Heart left ventricle (tissue), 16 donors: Measurements from ENCODE around the gene MINDY3. TPM values are rescaled to one million over a fixed set of nuclear protein-coding genes. Genes with fewer than 3 reads are reported as not detected.

Source experiments
- ATAC-seq, 4 donors: fragments of 200-7000 bp; cut with Tn5 transposase; one replicate each; pipeline ENCODE4 v1.9.1; 2020 to 2022; ENCODE audit warnings: moderate library complexity in 4 of 4, mild to moderate bottlenecking in 3 of 4, moderate number of reproducible peaks in 1 of 4
- DNase-seq, 5 donors: peaks; one replicate each; pipeline ENCODE4 v3.0.0-alpha.2; 2020
- H3K27ac ChIP-seq, 12 donors: fragments of 200-600 bp; sonication (generic) in 4 of 12; one replicate each; pipeline versions ENCODE4 v1.5.0 to v1.8.0; 2016 to 2022; ENCODE audit warnings: mild to moderate bottlenecking in 2 of 12
- H3K27me3 ChIP-seq, 9 donors: fragments of 200-600 bp; sonication (generic) in 2 of 9; one replicate each; pipeline versions ENCODE4 v1.5.1 to v1.8.0; 2016 to 2022; ENCODE audit warnings: mild to moderate bottlenecking in 3 of 9
- H3K36me3 ChIP-seq, 9 donors: fragments of 200-600 bp; sonication (generic) in 2 of 9; one replicate each; pipeline versions ENCODE4 v1.5.0 to v1.8.0; 2018 to 2022; ENCODE audit warnings: mild to moderate bottlenecking in 2 of 9
- H3K4me1 ChIP-seq, 12 donors: fragments of 200-600 bp; sonication (generic) in 4 of 12; one replicate each; pipeline versions ENCODE4 v1.5.0 to v1.8.0; 2016 to 2022; ENCODE audit warnings: mild to moderate bottlenecking in 3 of 12
- H3K4me3 ChIP-seq, 12 donors: fragments of 200-600 bp; sonication (generic) in 4 of 12; one replicate each; pipeline versions ENCODE4 v1.5.0 to v1.8.0; 2017 to 2022; ENCODE audit warnings: mild to moderate bottlenecking in 9 of 12, moderate library complexity in 4 of 12
- H3K9me3 ChIP-seq, 12 donors: fragments of 200-600 bp; sonication (generic) in 4 of 12; one replicate each; pipeline versions ENCODE4 v1.5.0 to v1.8.0; 2016 to 2022; ENCODE audit warnings: mild to moderate bottlenecking in 1 of 12
- POLR2A ChIP-seq, 2 donors: fragments of 450-650 bp; IDR thresholded peaks; one replicate each; pipeline ENCODE4 v1.6.1; 2017; ENCODE audit warnings: antibody characterized with exemption in 2 of 2, mild to moderate bottlenecking in 2 of 2, moderate library complexity in 2 of 2
- WGBS, 4 donors: extraction: QIAGEN DNeasy Blood & Tissue Kit in 2 of 4; methylation state at CpG; one replicate each; pipeline versions ENCODE4 v1.1.5 to v1.1.7; 2013 to 2018; 5-methylcytosine and 5-hydroxymethylcytosine counted together
- intact Hi-C, 10 donors: fragments of 100-400 bp; cut with DNase I; formaldehyde crosslinking; loops; one replicate each; pipeline versions ENCODE4 v1.11.1 to v1.14.2; 2022
- polyA plus RNA-seq, 2 donors: library from polyadenylated mRNA; stranded (reverse); fragments of 200-250 nt; gene quantifications; one replicate each; pipeline ENCODE4 v1.2.3, GENCODE V29; 2013
- total RNA-seq, 9 donors: library from RNA; depleted of rRNA in 2 of 9; stranded (reverse); fragments of >200 nt in 2 of 9; fragmentation: NEBNext Ultra II Directional in 3 of 9; extraction: Animal tissue kit (Norgen Biotek cat#: 25700) in 3 of 9; gene quantifications; one replicate each; pipeline versions ENCODE4 v1.1.0 to v1.2.4, GENCODE V29; 2016 to 2023
- TF ChIP-seq, protein P1 (sequence below), 12 donors: fragments of 200-600 bp; sonication (generic) in 4 of 12; IDR thresholded peaks; one replicate each; pipeline versions ENCODE4 v1.5.0 to v1.8.0; 2018 to 2022; ENCODE audit warnings: antibody characterized with exemption in 12 of 12, mild to moderate bottlenecking in 5 of 12
- donor health status: ischemic (EF 13 %, LVEDD 7.1; RV severe dilation, severe dysfunction).
- donor health status: healthy with polysubstance abuse.
- donor health status: DM: no; HTN: yes; CAD: no.
- donor health status: DM: no; HTN: no; CAD: no.
- donor health status: ischemic (EF 25% LVEDD 6.9; RV normal size, moderate dysfunction).
- donor health status: ischemic (EF 25% LVEDD 5.7; RV mildly dilated, moderate dysfunction).
- donor health status: healthy.
- donor health status: DM: yes; HTN: yes; CAD: no.
- donor health status: ischemic (EF 35%, LVEDD 5.7; RV mildly dilated, moderate dysfunction).
- donor health status: nonischemic (EF 11% LVEDD 7.7; RV severe dilation, severe dysfunction).
- donor health status: DM: yes; HTN: yes; CAD: no.
- donor health status: PGD.
- donor health status: ischemic (EF 29% LVEDD 5.4; RV normal size, mild dysfunction).
- donor health status: nonischemic (EF 23%, LVEDD 6.1; RV moderate dilation, normal function).

The MINDY3 gene
- total and polyA plus RNA-seq, 11 donors, result 7.6 to 31.0 (median 21.0) TPM

DNA sequence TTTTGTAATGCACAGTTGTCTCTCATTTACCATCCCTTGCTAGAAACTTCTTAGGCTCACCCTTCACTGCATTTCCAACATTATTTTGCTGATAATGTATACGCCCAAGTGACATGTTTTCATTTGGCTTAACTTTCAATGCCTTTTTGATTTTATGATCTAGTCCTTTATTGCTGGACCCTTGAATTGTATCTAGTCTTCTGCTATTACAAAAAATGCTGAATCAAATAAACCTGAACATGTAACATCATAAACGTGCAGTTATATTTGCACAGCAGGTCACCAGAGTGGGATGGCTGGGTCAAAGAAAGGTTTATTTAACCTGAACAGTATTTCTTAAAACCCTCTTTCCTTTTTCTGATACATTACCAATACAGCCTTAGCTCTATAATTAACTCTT is 63.0 kb downstream of the MINDY3 start:
- TF ChIP-seq POLR2A (IDR thresholded peaks at IDR 0.05), result no peak
- TF ChIP-seq, protein P1, sequence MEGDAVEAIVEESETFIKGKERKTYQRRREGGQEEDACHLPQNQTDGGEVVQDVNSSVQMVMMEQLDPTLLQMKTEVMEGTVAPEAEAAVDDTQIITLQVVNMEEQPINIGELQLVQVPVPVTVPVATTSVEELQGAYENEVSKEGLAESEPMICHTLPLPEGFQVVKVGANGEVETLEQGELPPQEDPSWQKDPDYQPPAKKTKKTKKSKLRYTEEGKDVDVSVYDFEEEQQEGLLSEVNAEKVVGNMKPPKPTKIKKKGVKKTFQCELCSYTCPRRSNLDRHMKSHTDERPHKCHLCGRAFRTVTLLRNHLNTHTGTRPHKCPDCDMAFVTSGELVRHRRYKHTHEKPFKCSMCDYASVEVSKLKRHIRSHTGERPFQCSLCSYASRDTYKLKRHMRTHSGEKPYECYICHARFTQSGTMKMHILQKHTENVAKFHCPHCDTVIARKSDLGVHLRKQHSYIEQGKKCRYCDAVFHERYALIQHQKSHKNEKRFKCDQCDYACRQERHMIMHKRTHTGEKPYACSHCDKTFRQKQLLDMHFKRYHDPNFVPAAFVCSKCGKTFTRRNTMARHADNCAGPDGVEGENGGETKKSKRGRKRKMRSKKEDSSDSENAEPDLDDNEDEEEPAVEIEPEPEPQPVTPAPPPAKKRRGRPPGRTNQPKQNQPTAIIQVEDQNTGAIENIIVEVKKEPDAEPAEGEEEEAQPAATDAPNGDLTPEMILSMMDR (IDR thresholded peaks at IDR 0.05), result no peak
- Histone ChIP-seq H3K4me3 (no peak overlapping the region), H3K27ac (no peak overlapping the region), H3K27me3 (no peaks in the 10 kb centered on the region), H3K4me1 (peaks cover 0 to 15% (median 3%) of the 10 kb centered on the region in 12 donors), H3K36me3 (peaks cover 0 to 40% (median 13%) of the 10 kb centered on the region in 9 donors), H3K9me3 (peaks cover 0 to 17% (median 0%) of the 10 kb centered on the region in 12 donors)
- ATAC-seq, result no peak
- 92 to 95% (median 94%) methylated on average over 2 of the region's 2 CpGs for WGBS, 4 donors
- DNase-seq, result no peak
- intact Hi-C loops, result no loop called here

DNA sequence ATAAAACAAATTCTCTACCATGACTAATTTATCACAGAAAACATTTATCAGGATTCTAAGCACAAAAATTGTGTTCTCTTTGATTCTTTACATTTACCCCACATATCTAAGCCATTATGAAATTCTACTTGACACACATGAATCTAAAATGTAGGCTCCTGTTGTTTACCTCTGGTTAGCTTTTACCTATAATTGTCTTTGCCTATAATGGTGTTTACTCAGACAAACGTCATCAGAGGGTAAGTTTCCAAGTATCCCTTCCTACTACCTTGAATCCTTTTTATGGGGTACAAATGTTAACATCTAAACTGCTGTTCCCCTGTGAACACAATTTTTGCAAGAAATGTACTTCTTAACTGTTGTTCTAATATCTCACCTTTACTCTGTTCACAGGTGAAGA is 63.5 kb downstream of the MINDY3 start:
- Histone ChIP-seq H3K27ac (no peak overlapping the region), H3K36me3 (peaks cover 0 to 40% (median 12%) of the 10 kb centered on the region in 9 donors), H3K27me3 (no peaks in the 10 kb centered on the region), H3K9me3 (peaks cover 0 to 16% (median 0%) of the 10 kb centered on the region in 12 donors), H3K4me3 (no peak overlapping the region), H3K4me1 (peaks cover 0 to 20% (median 9%) of the 10 kb centered on the region in 12 donors)
- no peak for ATAC-seq
- intact Hi-C loops, result no loop called here
- no peak for TF ChIP-seq POLR2A (IDR thresholded peaks at IDR 0.05)
- no peak for DNase-seq
- 85 to 94% (median 90%) methylated on average over 1 of the region's 1 CpG for WGBS, 4 donors

DNA sequence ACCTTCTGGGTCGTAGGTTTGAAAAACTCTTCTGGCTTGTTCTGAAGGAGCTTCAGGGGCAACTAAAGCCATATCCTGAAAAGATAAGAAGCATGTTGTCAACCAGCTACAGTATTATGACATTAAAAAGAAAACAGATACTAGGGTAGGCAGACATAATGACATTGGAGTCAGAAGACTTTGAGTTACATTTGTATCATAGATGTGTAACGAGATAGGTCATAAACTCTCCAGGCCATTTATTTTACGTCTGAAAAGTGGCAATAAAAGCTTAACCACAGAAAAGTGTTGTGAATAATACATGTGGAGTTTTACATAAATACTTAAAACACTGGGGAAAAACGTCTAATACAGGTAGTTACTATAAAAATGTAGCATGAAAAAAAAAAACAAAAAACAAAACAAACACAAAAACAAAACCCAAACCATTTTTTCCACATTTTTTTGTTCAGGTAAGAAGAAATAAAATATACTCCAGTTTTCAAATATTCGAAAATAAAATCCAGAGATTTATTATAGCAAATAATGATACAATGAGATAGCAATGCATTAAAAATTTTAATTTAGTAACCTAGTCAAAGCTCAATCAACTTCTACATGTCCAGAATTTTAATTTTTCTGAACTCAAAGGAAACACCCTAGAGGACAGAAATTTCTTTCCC is 64.1 kb downstream of the MINDY3 start:
- Histone ChIP-seq H3K4me3 (no peak overlapping the region), H3K4me1 (peaks cover 0 to 26% (median 14%) of the 10 kb centered on the region in 12 donors), H3K36me3 (peaks cover 0 to 40% (median 11%) of the 10 kb centered on the region in 9 donors), H3K27ac (no peak overlapping the region), H3K9me3 (peaks cover 0 to 10% (median 0%) of the 10 kb centered on the region in 12 donors), H3K27me3 (no peaks in the 10 kb centered on the region)
- DNase-seq (no peak), ATAC-seq (no peak)
- 89 to 93% (median 93%) methylated on average over 5 of the region's 5 CpGs for WGBS, 4 donors
- TF ChIP-seq POLR2A (IDR thresholded peaks at IDR 0.05), result no peak
- TF ChIP-seq, protein P1 (IDR thresholded peaks at IDR 0.05), result no peak
- intact Hi-C loops, result no loop called here

DNA sequence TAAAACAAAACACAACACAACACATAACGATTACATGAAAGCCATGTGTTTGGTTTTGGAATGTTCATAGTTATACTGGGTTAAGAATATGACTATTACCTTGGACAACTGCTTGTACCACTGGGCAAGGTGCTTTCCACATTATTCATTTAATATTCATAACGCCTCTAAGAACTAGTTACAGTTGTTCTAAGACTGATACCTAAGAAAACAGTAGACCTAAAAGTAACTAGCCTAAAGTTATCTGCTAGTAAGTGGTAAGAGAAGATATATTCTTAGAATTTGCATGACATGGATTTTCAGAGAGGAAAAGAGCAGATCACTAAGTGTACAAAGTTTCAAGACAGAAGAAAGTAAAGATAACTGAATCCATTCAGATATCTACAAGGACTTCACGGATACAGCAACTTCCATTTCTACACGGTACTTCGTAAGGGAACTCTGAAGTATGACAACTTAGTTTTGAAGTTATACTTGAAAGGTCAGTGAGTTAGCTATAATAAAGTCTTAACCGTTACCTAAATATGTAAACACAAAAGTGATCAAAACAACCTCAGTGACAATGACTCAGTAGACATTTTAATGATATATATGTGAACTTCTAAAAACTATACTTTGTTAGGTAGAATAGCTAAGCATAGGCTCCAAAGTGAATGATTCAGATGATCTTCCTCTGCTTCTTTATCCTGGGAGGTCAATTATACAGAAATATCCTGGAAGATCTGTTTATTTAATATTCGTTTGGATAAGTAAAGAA is 65.1 kb downstream of the MINDY3 start:
- TF ChIP-seq POLR2A (IDR thresholded peaks at IDR 0.05), result no peak
- TF ChIP-seq, protein P1 (IDR thresholded peaks at IDR 0.05), result no peak
- intact Hi-C loops, result no loop called here
- Histone ChIP-seq H3K4me1 (peaks cover 0 to 36% (median 17%) of the 10 kb centered on the region in 12 donors), H3K36me3 (peaks cover 0 to 34% (median 13%) of the 10 kb centered on the region in 9 donors), H3K27ac (no peak overlapping the region), H3K9me3 (peaks cover 0 to under 1% (median 0%) of the 10 kb centered on the region in 12 donors), H3K4me3 (no peak overlapping the region), H3K27me3 (no peaks in the 10 kb centered on the region)
- no peak for DNase-seq
- 92 to 95% (median 93%) methylated on average over 7 of the region's 7 CpGs for WGBS, 4 donors
- ATAC-seq, result no peak
